B cell (primary cell): ENCODE data around the gene PDE6A.

Experiments
- CTCF ChIP-seq: fragments of 200-600 bp; IDR thresholded peaks from one replicate; pipeline ENCODE4 v1.8.0; 2022; ENCODE audit warnings: antibody characterized with exemption, mild to moderate bottlenecking
- EZH2 ChIP-seq: IDR thresholded peaks from 2 replicates; pipeline ENCODE4 v1.6.1; 2012; ENCODE audit warnings: borderline replicate concordance, low read depth, mild to moderate bottlenecking, moderate library complexity, low read length; ENCODE audit not compliant: insufficient read depth, poor library complexity, severe bottlenecking

DNA sequence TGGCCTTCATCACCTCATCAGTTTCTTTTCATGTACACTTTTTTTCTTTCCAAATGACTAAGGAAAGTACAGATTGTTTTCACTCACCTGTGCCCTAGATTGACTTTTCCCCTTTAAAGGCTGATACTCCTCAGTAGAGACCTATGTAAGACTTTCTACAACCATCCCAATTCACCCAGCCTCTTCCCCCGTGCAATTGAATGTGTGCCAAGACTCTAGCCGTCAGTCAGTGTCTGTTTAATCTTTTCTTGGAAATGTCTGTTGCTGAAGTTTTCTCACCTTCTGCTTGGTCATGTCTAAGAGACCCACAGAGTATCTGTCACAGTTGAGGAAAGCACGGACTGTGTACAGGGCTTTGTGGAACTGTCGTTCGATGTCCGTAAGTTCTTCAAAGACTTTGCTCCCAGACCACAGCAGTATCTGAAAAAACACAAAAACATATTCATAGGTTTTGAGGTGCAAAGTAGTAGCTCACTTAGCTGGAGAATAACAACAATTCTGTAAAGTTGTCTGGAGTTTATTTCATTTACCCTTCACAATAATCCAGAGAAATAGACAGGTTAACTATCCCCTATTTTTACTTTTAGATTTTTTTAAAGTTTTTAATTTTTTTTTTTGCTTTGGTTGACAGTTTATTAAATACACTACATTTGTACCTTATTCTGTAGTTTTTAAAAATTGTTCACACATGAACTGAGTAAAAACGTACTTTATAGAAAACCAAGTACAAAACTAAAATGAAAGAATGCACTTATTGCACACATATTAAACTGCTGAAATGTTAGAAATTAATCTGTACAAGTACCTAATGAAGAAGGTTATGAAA lies 13.6 kb downstream of the PDE6A start:
- TF ChIP-seq CTCF (no peak), EZH2 (no peak)
